Gastrocnemius medialis (tissue), 4 donors: ENCODE measurements around the gene PRRX1. TPM values are rescaled to one million over a fixed set of nuclear protein-coding genes. Genes with fewer than 3 reads are reported as not detected.
A peak's percentile ranks its signal among the peaks of the same experiment; 100 is the strongest.

ENCODE experiments used
- ATAC-seq, 2 donors: fragments of 150-250 bp; one replicate each; pipeline ENCODE4 v1.9.1; 2016
- DNase-seq, 2 donors: peaks; one replicate each; pipeline ENCODE4 v3.0.0-alpha.2; 2019
- H3K27ac ChIP-seq, 4 donors: fragments of 200-600 bp; sonication (generic); 1 replicate in 1 of 4; 2 replicates in 3 of 4; pipeline ENCODE4 v1.5.1; 2016 to 2018; ENCODE audit warnings: mild to moderate bottlenecking in 2 of 4, moderate library complexity in 1 of 4
- H3K27me3 ChIP-seq, 3 donors: fragments of 200-600 bp; sonication (generic) in 2 of 3; 1 replicate in 1 of 3; 2 replicates in 2 of 3; pipeline versions ENCODE4 v1.5.1 to v1.6.0; 2016 to 2019; ENCODE audit warnings: mild to moderate bottlenecking in 1 of 3, moderate library complexity in 1 of 3
- H3K36me3 ChIP-seq, 2 donors: fragments of 200-600 bp; sonication (generic) in 1 of 2; one replicate each; pipeline ENCODE4 v1.5.1; 2017 to 2018
- H3K4me1 ChIP-seq, 2 donors: fragments of 200-600 bp; sonication (generic) in 1 of 2; one replicate each; pipeline ENCODE4 v1.5.1; 2016 to 2017; ENCODE audit warnings: mild to moderate bottlenecking in 2 of 2
- H3K4me3 ChIP-seq, 4 donors: fragments of 200-600 bp; sonication (generic) in 3 of 4; 1 replicate in 1 of 4; 2 replicates in 3 of 4; pipeline ENCODE4 v1.5.1; 2016 to 2019; ENCODE audit warnings: mild to moderate bottlenecking in 2 of 4
- H3K9me3 ChIP-seq, 3 donors: fragments of 200-600 bp; sonication (generic) in 2 of 3; 1 replicate in 1 of 3; 2 replicates in 2 of 3; pipeline ENCODE4 v1.5.1; 2016 to 2019
- POLR2A ChIP-seq, 2 donors: fragments of 450-650 bp; IDR thresholded peaks; one replicate each; pipeline ENCODE4 v1.6.1; 2017; ENCODE audit warnings: antibody characterized with exemption in 2 of 2, mild to moderate bottlenecking in 2 of 2, moderate library complexity in 2 of 2
- in situ Hi-C, 4 donors: fragments of 200-750 bp; cut with MboI; loops; one replicate each; pipeline versions ENCODE4 v1.15.0 to v1.8.0; 2017; ENCODE audit warnings: low sequenced_read_pairs in 4 of 4
- intact Hi-C: fragments of 100-400 bp; cut with DNase I; formaldehyde crosslinking; loops from one replicate; pipeline ENCODE4 v1.15.1; 2023; ENCODE audit warnings: low total_unique reads
- total RNA-seq, 4 donors: library from RNA; depleted of rRNA; stranded (reverse); fragments of >200 nt; gene quantifications; one replicate each; pipeline versions ENCODE4 v1.1.0 to v1.2.3, GENCODE V29; 2016
- TF ChIP-seq, protein P1 (sequence below), 5 experiments: fragments of 450-650 bp in 3 of 5; fragments of 200-600 bp in 2 of 5; sonication (generic) in 2 of 5; IDR thresholded peaks in 4 of 5; conservative IDR thresholded peaks in 1 of 5; 1 replicate in 4 of 5; 2 replicates in 1 of 5; pipeline ENCODE4 v1.5.1; 2016 to 2019; ENCODE audit warnings: antibody characterized with exemption in 5 of 5, mild to moderate bottlenecking in 3 of 5, moderate library complexity in 3 of 5

Gene PRRX1
- total RNA-seq, 4 donors from 2014 or later = 35.3 to 120 (median 64.3) TPM

DNA sequence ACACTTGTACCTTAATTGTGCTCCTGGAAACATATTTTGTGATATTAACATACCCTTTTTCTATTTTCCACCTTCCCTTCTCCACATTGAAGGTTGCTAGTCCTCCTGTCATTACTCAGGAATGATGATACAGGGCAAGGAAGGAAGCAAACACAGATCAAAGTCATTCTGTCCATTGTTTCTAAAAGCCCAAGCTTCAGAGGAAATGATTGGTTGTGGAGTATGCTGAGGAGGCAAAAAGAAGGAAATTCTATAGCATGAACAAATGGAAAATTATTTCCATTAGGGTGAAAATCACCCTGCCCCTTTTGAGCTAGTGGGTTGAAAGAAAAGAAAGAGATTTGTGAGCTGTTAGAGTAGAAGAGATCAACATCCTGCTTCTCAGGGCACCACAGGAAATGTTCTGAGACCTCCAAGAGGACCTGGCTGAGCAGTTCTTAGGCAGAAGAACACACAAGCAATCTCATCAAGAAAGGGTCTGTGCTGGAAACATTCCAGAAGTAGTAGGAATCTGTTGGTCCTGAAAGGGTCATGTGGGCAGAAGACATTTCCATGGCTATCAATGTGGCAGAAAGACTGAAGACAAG lies 29.0 kb upstream of the PRRX1 start:
- no peaks in the 10 kb centered on the region for H3K27me3 ChIP-seq
- H3K4me3 ChIP-seq = no peak overlapping the region
- H3K4me1 ChIP-seq = no peaks in the 10 kb centered on the region
- intact Hi-C loops (no loop called here), in situ Hi-C loops (no loop called here)
- no peaks in the 10 kb centered on the region for H3K9me3 ChIP-seq
- H3K27ac ChIP-seq = no peak overlapping the region
- no peak for DNase-seq
- ATAC-seq = no peak
- TF ChIP-seq, protein P1, sequence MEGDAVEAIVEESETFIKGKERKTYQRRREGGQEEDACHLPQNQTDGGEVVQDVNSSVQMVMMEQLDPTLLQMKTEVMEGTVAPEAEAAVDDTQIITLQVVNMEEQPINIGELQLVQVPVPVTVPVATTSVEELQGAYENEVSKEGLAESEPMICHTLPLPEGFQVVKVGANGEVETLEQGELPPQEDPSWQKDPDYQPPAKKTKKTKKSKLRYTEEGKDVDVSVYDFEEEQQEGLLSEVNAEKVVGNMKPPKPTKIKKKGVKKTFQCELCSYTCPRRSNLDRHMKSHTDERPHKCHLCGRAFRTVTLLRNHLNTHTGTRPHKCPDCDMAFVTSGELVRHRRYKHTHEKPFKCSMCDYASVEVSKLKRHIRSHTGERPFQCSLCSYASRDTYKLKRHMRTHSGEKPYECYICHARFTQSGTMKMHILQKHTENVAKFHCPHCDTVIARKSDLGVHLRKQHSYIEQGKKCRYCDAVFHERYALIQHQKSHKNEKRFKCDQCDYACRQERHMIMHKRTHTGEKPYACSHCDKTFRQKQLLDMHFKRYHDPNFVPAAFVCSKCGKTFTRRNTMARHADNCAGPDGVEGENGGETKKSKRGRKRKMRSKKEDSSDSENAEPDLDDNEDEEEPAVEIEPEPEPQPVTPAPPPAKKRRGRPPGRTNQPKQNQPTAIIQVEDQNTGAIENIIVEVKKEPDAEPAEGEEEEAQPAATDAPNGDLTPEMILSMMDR (IDR thresholded peaks at IDR 0.05 in 4 of 5, conservative IDR thresholded peaks at IDR 0.05 in 1 of 5) = no peak
- TF ChIP-seq POLR2A (IDR thresholded peaks at IDR 0.05) = no peak
- H3K36me3 ChIP-seq = no peaks in the 10 kb centered on the region

DNA sequence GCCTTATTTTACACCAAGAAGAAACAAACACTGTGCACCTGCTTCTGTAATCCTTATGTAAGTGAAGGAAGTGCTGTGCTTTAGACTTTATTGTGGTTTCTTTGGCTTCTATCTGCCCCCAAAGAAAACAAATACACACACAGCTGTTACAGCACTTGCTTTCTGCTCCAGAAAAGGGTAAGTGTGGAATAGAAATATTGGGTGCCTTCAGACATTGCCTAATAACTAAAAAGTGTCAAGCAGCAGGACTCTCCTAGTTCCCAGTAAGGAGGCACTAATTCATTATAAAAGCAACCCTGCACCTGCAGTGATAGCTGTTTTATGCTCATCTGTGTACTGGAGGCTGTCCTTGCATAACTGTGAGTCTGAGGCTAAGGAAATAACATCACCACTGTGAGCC lies 23.4 kb upstream of the PRRX1 start:
- Histone ChIP-seq H3K27ac (no peak overlapping the region), H3K4me3 (no peak overlapping the region), H3K27me3 (no peaks in the 10 kb centered on the region), H3K36me3 (no peaks in the 10 kb centered on the region), H3K4me1 (peaks cover 0 to 3% of the 10 kb centered on the region in 2 donors), H3K9me3 (no peaks in the 10 kb centered on the region)
- DNase-seq (no peak), ATAC-seq (peak in 1 of 2 donors; percentile 30)
- intact Hi-C loops (no loop called here), in situ Hi-C loops (no loop called here)
- TF ChIP-seq POLR2A (IDR thresholded peaks at IDR 0.05) = no peak
- TF ChIP-seq, protein P1 (IDR thresholded peaks at IDR 0.05 in 4 of 5, conservative IDR thresholded peaks at IDR 0.05 in 1 of 5) = no peak

DNA sequence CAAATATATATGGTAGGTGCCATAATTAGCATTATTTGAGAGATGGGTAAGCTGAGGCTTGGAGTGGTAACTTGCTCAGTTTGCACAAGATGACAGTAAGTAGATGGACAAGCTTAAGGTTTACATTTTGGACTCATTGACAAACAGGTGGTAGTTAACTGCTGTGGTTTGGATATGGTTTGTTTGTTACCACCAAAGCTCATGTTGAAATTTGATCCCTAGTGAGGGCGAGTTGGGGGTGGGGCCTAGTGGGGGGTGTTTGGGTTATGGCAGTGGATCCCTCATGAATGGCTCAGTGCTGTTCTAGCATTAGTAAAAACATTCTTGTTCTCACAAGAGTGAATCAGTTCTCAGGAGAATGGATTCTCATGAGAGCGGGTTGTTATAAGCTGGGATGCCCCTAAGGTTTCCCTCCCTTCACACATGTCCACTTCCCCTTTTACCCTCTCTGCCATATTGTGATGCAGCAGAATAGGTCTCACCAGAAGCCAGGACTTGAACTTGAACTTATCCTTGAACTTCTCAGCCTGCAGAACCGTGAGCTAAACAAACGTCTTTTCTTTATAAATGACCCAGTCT lies 6.6 kb upstream of the PRRX1 start:
- in situ Hi-C loops (loop anchor here in 2 of 4 donors (25.0 kb wide), 3 partner anchors 105 to 720 kb away; no protein-coding TSS in a partner anchor), intact Hi-C loops (no loop called here)
- H3K27ac ChIP-seq = no peak overlapping the region
- H3K9me3 ChIP-seq = no peaks in the 10 kb centered on the region
- H3K4me3 ChIP-seq = no peak overlapping the region
- no peaks in the 10 kb centered on the region for H3K27me3 ChIP-seq
- ATAC-seq (no peak), DNase-seq (no peak)
- no peaks in the 10 kb centered on the region for H3K36me3 ChIP-seq
- peaks cover 4% of the 10 kb centered on the region in 2 donors for H3K4me1 ChIP-seq
- TF ChIP-seq POLR2A (IDR thresholded peaks at IDR 0.05) = no peak
- TF ChIP-seq, protein P1 (IDR thresholded peaks at IDR 0.05 in 4 of 5, conservative IDR thresholded peaks at IDR 0.05 in 1 of 5) = no peak

DNA sequence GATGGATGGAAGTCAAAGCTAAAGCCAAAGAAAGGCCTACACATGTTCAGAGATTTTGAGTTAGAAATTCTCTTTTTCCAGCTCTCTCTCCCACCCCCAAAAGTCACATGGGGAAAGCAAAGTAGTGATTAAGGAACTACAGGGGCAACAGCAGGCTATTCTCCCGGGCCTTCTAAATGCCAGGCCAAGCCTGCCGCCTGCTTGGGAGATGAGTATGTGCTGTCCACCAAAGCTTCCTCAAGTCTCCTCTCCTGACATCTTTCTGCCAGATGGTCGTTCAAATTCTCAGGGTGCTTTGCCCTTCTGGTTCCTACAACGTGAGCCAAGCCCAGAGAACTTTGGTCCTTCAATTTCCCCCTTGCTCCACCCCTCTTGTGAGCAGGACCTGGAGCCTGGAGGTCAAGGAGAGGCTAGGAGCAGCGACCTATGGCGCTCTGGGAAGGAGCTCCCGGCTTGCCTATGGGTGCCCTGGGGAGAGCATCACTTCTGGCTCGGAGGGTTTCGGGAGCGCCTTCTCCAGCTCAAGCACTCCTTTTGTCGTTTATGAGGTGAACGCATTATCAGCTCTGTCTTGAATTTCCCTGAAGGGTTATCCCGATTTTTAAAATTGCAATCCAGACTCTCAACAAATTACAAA lies 4.4 kb upstream of the PRRX1 start:
- Histone ChIP-seq H3K4me1 (peaks cover 4 to 12% of the 10 kb centered on the region in 2 donors), H3K27ac (no peak overlapping the region), H3K4me3 (no peak overlapping the region), H3K36me3 (no peaks in the 10 kb centered on the region), H3K27me3 (no peaks in the 10 kb centered on the region), H3K9me3 (no peaks in the 10 kb centered on the region)
- TF ChIP-seq, protein P1 (IDR thresholded peaks at IDR 0.05 in 4 of 5, conservative IDR thresholded peaks at IDR 0.05 in 1 of 5) = no peak
- no peak for TF ChIP-seq POLR2A (IDR thresholded peaks at IDR 0.05)
- in situ Hi-C loops = loop anchor here in 3 of 4 donors (10.0 to 25.0 kb wide), 5 partner anchors 95 to 722 kb away; no protein-coding TSS in a partner anchor
- DNase-seq (no peak), ATAC-seq (no peak)
- intact Hi-C loops = loop anchor here (2.0 kb wide), 1 partner anchor 127 kb away; the partner anchor contains the start of gene GORAB
